Left ventricle myocardium superior (tissue), 1 donor: ENCODE data around the gene CD2BP2. TPM values are rescaled to one million over a fixed set of nuclear protein-coding genes. Genes with fewer than 3 reads are reported as not detected.

Source experiments
- ATAC-seq: fragments of 200-7000 bp; cut with Tn5 transposase; one replicate; pipeline ENCODE4 v1.9.1; 2020; ENCODE audit warnings: mild to moderate bottlenecking, moderate library complexity
- DNase-seq: peaks from one replicate; pipeline ENCODE4 v3.0.0-alpha.2; 2020
- intact Hi-C: fragments of 100-400 bp; cut with micrococcal nuclease; formaldehyde crosslinking; loops from one replicate; pipeline ENCODE4 v1.11.0; 2022
- total RNA-seq: library from RNA; stranded (reverse); fragmentation: NEBNext Ultra II Directional; extraction: Animal tissue kit (Norgen Biotek cat#: 25700); gene quantifications from one replicate; pipeline ENCODE4 v1.2.1, GENCODE V29; 2021
- donor health status: DM: no; HTN: yes; CAD: no; lungs with severe emphysema.

The CD2BP2 gene
- total RNA-seq, 1 donor from 2014 or later: 29.3 TPM

DNA sequence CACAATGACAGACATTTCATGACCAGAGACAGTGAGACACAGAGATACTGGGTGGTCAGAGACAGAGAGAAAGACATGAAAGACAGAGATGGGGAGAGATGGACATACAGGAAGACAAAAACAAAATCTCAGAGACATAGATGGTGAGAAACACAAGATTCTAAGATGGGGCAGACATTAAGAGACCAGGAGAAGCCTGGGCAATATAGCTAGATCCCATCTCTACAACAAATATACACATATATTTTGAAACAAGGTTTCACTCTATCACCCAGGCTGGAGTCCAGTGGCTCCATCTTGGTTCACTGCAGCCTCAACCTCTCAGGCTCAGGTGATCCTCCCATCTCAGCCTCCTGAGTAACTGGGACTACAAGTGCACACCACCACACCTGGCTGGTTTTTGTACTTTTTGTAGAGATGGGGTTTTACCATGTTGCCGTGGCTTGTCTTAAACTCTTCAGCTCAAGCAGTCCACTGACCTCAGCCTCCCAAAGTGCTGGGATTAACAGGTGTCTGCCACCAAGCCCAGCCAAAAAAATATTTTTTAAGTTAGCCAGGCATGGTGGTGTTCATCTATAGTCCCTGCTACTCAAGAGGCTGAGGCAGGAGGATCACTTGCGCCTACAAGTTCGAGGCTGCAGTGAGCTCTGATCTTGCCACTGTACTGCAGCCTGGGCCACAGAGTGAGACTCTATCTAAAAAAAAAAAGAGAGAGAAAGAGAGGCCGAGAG lies 25.1 kb upstream of the CD2BP2 start:
- intact Hi-C loops: no loop called here
- ATAC-seq: no peak
- peak; percentile 5 for DNase-seq

DNA sequence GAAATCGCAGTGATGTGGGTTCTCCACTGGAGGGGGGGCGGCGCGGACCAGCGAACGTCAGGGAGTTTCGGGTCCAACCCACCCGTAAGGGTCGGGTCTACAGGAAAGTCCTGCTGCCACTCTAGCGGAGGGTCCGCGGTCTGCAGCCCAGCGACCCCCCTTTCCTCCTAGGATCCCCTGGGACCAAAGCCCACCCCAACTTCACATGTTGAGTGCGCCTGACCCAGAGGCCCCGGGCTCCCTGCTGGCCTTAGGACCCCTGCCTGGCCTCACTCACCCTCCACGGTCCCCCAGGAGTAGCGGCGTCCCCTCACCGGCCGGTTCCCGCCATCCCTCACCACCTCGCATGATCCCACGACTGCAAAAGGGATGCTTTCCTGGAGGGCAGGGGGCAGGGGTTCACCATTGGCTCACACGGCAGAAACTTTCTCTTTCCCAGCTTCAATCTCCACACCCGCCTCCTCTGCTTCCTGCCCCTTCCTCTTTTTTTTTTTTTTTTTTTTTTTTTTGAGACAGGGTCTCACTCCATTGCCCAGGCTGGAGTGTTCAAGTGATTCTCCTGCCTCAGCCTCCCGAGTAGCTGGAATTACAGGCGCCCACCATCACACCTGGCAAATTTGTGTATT lies 24.2 kb upstream of the CD2BP2 start:
- intact Hi-C loops: no loop called here
- DNase-seq: peak; percentile 31
- no peak for ATAC-seq

DNA sequence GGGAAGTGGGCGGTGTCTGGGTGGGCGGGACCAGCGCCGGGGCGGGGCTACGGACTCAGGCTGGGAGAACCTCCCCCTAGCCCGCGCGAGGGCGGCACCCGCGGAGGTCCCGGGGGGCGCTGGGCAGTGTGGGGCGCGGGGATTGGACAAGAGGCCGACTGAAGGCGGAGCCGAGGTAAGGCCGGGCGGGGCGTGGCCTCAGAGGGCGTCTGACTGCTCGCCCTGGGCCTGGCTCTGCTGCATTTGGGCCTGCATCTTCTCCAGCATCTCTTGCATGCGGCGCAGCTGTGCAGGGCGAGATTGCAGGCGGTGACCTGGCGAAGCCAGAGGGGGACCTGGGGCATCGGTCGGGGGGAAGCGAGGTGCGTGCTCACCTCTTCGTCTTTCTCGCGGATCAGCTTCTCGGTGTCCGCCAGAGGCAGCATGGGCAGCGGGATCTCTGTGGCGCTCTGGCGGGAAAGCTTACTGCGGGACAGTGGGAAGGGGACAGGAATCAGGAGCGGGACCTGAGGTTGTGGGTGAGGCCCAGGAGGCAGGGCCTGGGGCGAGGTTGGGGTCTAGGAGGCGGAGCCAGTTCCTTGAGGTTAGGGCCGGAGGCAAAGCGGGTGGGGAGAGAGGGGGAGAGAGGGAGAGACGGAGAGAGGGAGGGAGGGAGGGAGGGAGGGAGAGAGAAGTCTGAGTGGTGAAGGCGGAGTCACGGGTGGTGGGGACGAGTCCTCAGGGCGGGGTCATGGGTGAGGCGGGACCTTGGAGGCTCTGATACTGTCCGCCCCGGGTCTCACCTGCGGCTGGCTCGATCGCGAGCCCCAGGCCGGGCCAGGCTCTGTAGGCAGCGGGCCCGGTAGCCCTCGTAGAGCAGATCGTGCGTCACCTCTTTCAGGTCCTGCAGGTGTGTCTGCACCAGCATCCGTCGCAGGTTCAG lies 23.4 kb upstream of the CD2BP2 start:
- ATAC-seq: peak; percentile 95
- DNase-seq: peak; percentile 100
- intact Hi-C loops: no loop called here

DNA sequence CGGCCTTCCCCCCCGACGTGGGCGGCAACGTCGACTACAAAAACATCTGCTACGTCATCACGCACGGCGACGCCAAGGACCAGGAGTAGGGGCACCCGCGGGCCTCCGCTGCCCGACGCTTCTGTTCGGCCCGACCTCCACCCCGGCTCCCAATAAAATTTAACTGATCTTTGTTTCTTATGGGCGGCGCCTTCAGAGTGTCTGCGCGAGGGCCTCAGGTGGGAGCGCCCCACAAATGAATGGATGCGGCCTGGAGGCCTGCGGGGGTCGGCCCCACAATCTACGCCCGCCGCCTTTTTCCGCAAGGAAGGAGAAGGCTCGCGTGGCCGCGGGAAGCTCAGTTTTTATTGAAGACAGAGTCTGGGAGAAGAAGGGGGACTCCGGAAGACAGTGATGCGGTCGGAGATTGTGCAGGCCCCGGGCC lies 22.7 kb upstream of the CD2BP2 start:
- ATAC-seq: peak; percentile 76
- intact Hi-C loops: no loop called here
- peak; percentile 98 for DNase-seq

DNA sequence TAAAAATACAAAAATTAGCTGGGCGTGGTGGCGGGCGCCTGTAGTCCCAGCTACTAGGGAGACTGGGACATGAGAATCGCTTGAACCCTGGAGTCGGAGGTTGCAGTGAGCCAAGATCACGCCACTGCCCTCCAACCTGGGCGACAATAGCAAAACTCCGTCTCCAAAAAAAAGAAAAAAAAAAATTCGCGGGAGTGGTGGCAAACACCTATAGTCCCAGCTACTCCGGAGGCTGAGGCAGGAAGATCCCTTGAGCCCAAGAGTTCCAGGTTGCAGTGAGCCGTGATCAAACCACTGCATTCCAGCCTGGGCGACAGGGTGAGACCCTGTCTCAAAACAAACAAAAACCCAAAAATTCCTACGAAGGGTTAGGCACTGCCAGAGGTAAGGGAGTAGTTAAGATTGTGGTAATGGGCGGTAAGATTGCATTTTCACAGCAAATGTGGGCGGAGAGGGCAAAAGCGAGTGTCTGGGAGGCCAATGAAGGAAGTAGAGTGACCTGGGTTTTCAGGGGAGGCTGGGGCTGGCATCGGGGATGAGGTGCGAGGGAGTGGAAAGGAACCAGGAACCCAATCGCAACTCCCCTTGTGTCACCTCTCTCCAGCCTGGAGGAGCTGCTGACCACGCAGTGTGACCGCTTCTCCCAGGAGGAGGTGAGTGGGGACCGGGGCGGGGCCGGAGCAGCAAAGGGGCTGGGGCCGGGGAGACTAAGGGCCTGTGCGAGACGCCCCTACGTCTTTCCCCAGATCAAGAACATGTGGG lies 22.1 kb upstream of the CD2BP2 start:
- DNase-seq (no peak), ATAC-seq (no peak)
- intact Hi-C loops: no loop called here

DNA sequence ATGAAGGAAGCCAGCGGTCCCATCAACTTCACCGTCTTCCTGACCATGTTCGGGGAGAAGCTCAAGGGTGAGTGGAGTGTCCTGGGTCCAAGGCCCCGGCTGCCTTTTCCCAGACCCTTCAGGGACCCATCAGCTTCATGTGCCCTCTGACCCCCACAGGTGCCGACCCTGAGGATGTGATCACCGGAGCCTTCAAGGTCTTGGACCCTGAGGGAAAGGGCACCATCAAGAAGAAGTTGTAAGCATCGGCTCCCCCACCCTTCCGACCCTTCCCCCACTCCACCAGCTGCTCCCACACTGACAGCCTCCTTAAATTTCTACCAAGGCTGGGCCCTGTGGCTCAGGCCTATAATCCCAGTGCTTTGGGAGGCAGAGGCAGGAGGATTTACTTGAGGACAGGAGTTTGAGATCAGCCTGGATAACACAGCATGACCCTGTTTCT lies 21.4 kb upstream of the CD2BP2 start:
- no peak for ATAC-seq
- intact Hi-C loops: no loop called here
- DNase-seq: peak; percentile 24

DNA sequence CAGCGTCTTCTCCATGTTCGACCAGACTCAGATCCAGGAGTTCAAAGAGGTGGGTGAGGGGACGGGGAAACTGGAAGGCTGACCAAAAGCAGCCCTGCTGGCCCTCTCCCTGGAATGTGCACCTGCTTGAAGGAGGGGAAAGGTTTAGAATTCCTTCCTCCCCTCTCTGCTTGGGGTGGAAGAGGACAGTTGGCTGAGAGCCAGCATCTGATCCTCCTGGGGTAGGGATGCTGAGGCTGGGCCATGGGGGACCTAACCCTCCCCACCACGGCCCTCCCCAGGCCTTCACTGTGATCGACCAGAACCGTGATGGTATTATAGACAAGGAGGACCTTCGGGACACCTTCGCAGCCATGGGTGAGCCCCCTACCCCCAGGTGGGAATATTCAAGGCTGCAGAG lies 20.8 kb upstream of the CD2BP2 start:
- peak; percentile 27 for DNase-seq
- no peak for ATAC-seq
- intact Hi-C loops: no loop called here

DNA sequence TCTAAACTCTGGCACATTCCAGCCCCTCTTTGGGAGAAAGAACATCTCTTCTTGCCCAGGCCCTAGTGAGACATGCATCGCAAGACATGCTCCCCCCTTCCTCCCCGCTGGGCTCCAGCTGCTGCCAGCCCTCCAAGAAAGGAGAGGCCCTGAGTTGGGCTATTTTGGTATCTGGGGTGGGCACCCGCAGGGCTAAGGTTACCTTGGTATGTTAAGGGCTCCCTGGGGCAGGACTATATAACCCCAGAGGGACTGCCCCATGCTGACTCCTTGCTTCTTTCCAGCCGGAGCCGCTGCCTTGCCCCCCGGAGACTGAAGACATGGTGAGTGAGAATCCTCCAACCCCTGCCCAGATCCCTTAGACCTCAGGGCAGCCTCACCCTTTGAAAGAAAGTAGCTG lies 19.4 kb upstream of the CD2BP2 start, which contains the start of gene MYL11:
Gene MYL11, plus strand, starts transcription at position 265 of the 400 bp plus-strand sequence. Its CDS starts 56 bp downstream, at position 321.
- intact Hi-C loops: no loop called here
- DNase-seq (peak; percentile 10), ATAC-seq (no peak)

DNA sequence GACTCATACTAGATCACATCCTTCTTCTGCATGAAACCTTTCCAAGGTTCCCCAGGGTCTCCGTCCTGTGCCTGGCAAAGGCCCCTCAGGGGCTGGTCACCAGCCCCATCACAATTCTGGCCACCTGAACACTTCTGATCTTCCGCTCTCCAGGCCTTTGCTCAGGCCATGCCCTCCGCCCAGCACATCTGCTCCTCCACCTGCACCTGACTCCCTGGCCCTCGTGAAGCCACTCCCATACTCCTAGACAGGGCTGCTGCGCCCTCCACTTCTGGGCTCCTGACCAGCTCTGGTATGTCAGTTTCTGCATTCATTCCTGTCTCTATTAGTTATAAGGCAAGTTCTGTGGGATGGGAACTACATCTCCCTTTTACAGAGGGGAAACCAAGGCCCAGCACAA lies 17.6 kb upstream of the CD2BP2 start:
- DNase-seq: peak; percentile 20
- no peak for ATAC-seq
- intact Hi-C loops: no loop called here

DNA sequence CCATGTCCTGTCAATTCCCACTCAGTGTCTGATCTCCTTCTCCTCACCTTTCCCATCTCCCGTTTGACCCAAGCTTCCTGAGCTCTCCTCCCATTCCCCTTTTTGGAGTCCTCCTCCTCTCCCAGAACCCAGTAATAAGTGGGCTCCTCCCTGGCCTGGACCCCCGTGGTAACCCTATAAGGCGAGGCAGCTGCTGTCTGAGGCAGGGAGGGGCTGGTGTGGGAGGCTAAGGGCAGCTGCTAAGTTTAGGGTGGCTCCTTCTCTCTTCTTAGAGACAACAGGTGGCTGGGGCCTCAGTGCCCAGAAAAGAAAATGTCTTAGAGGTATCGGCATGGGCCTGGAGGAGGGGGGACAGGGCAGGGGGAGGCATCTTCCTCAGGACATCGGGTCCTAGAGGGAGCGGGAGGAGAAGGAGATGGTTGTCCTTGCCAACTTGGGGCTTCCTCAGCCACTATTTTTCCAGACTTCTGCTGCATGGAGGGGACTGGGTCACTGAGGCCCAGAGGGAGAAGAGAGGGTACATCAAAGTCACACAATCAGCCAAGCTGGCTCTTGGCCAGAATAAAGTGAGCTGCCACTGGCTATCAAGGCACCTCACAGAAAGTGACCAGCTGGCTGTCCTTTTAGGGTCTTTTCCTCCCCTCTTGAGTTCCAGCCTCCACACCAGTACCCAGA lies 17.1 kb upstream of the CD2BP2 start:
- DNase-seq (peak; percentile 16), ATAC-seq (no peak)
- intact Hi-C loops: no loop called here

DNA sequence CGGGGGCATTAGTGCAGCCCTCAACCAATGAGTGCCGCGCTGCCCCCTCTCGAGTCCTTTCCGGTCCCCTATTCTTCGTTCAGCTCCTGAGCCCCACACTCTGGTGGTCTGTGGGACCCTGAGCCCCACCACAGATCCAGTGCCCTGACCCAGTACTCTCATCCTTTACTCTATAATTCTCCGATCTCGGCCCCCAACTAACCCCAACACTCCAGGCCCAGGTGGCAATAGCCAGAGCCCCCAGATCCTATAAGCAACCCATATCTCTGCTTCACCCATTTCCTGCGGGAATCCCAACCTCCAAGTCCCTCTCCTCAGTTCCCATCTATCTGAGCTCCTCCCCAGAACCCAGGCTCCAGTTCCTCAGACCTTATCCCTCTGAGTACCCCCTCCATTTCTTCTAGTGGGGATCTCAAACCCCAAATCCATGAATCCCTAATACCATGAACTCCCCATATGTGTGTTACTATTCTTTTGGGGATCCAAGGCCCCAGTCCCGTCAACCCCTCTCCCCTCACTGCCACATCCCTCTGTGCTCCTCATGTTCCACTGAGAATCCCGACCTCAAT lies 16.2 kb upstream of the CD2BP2 start:
- intact Hi-C loops: no loop called here
- ATAC-seq: no peak
- DNase-seq: peak; percentile 13

DNA sequence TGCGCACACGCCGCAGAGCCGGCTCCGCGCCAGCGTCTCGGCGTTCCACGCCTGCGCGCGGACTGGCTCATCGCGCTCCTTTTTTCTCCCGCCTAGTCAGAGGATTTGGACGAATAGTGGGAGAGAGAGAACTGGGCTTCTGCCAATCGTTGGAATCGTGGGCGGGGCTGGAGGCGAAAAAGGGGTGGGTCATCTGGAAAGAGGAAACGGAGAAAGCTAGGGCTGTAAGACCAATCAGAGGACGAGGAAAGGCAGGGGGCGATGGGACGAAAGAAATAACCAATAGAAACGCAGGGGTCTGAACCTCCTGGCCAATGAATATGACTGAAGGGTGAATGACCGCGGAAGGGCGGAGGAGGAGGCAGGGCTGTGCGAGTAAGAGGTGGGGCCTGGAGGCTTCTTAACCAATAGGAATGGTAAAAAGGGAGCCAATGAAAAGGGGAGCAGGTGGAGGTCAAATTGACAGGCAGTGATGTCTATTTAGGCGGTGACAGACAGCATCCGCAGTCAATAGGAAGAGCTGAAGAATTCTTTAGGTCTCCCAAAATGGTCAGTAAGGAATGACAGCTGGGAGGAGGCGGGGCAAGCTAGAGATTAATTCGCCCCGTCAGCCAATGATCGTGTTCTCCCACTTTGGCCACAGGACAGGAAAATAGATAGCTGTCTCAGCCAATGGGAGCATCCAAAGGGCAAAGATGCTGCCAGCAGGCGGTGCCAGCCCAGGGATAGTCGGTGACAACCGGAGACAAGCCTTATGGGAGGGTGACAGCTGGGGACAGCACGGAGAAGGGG lies 15.5 kb upstream of the CD2BP2 start, which contains the start of gene TBC1D10B:
Gene TBC1D10B, minus strand, starts transcription at position 39 of the 792 bp plus-strand sequence. CDS start 311 bp downstream, outside the sequence.
- intact Hi-C loops: no loop called here
- peak; percentile 96 for DNase-seq
- ATAC-seq: peak; percentile 92

DNA sequence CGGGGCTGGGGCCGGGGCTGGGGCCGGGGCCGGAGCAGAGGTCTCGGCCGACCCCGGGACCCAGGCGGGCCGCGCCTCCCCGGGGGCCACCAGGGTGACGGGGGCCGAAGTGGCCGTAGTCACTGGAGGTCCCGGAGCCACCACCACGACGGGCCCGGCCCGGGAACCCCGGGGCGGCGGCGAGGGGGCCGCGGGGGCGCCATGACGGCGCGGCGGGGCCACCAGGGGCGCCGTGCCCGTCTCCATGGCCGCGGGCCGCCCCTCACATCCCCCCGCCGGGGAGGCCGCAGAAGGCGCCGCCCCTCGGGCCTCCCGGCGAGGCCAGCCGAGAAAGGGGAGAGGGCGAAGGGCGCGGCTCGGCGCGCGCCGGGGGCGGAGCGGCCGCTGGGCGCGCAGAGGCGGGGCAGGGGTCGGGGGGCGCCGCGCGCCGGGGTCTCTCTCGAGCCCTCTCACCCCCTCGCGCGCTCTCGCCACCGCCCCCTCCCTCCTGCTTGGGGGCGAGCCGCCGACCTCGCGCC lies 14.9 kb upstream of the CD2BP2 start:
- ATAC-seq (no peak), DNase-seq (no peak)
- intact Hi-C loops: no loop called here

DNA sequence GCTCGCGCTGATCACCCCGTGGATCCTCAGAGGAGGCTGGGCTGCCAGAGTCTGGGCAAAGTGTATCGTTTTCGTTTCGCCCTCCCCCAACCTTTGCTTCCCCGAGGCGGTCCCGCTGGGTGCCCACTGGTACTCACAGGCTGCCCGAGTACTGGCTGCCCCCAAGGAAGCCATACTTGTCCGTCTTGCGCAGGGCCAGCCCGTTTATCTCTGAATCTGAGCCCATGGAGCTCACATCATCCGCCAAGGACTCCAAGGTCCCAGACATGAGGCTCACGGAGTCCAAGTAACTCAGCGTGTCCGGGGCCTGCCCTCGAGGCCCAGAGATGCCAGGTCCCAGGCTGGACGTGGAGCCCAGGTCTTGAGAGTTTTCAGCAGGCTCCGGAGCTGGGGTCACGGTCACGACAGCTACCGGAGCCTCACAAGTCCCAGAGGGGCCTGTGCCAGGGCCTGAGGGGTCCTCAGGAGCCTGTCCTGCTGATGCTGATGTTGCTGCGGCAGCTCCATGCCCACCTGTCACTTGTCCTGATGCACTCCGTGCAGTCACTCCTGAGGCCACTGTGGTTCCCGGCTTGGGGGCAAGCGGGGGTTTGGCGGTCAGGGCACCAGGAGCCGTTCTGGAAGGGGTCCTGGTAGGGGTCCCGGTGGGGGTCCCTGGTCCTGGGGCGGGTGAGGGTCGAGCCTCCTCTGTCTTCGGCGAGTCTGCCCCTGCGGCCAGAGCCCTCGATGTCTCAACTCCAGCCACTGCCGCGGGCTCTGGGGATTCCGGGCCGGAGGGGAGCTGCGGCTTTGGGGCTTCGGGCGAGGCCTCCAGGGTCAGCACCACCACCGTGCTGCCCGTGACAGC lies 14.2 kb upstream of the CD2BP2 start:
- DNase-seq (peak; percentile 48), ATAC-seq (no peak)
- intact Hi-C loops: no loop called here

DNA sequence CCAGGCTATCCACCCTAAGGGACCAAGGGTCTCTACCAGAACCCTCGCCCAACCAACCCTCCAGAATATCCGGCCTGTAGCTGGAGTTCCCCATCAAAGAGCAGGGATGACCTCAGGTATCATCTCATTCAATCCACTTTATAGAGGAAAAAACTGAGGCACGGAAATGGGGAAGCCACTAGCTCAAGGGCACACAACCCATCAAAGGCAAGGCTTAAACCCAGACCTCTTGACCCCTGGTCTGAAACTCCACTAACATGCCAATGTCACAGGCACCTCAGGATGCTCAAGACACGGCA lies 13.6 kb upstream of the CD2BP2 start:
- DNase-seq (no peak), ATAC-seq (no peak)
- intact Hi-C loops: no loop called here

DNA sequence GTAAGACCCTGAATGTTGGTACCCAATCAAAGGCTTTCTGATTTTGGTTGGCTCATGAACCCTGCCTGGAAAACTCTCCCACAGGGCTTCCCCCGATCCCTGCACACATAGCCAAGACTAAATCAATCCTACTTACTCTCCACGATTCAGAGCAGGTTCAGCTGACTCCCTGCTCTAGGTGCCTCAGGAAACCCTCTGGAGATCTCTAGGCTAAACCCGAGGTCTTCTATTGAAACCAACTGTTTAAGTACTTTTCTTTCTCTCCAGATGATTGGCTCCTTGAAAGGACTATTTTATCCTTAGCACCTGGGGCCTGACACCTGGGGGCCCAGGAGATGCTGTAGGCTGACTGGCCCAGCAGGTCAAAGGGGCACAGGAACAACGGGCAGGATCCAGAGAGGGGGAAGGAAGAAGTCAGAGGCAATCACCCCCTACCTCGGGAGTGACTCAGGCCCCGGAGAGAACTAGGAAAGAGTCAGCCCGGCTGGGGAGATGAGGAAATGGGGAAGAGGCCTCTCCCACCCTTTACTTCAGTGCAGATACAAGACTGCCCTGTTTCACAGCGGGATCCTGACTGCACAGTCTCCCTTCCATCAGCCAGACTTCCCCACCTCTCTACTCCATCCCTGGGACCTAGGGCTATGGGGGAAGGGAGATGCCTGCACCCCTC lies 13.1 kb upstream of the CD2BP2 start:
- intact Hi-C loops: no loop called here
- ATAC-seq: no peak
- DNase-seq: peak; percentile 27
